Activated CD4-positive, alpha-beta memory T cell treated with anti-CD3 and anti-CD28 coated beads for 36 hours (primary cell): ENCODE data around the gene SESN3. TPM values are rescaled to one million over a fixed set of nuclear protein-coding genes. Genes with fewer than 3 reads are reported as not detected.
"Not testable (repeated sequence)": the region's sequence is repeated elsewhere in the genome, so short reads cannot be mapped to it uniquely, and the experiment has no call there.

ENCODE experiments used
- CTCF ChIA-PET: fragments of 350-600 bp; sonication (Branson Sonifier 250); formaldehyde crosslinking; loops from one replicate; lab custom pipeline; 2021; ENCODE audit warnings: antibody characterized with exemption, inconsistent platforms; lab: Charles Lee
- POLR2A ChIA-PET: fragments of 350-600 bp; sonication (Branson Sonifier 250); formaldehyde crosslinking; loops from one replicate; lab custom pipeline; 2021; ENCODE audit warnings: antibody characterized with exemption; lab: Charles Lee
- DNase-seq: peaks from one replicate; pipeline ENCODE4 v3.0.0-alpha.2; 2020
- H3K27ac Mint-ChIP-seq: one replicate; pipeline ENCODE4 v1.8.0; 2021; ENCODE audit warnings: mixed read lengths
- H3K27me3 Mint-ChIP-seq: one replicate; pipeline ENCODE4 v1.8.0; 2021; ENCODE audit warnings: mixed read lengths
- H3K36me3 Mint-ChIP-seq: one replicate; pipeline ENCODE4 v1.8.0; 2021; ENCODE audit warnings: mixed read lengths
- H3K4me1 Mint-ChIP-seq: one replicate; pipeline ENCODE4 v1.8.0; 2021; ENCODE audit warnings: low read depth, mixed read lengths
- H3K4me3 Mint-ChIP-seq: one replicate; pipeline ENCODE4 v1.8.0; 2021; ENCODE audit warnings: mild to moderate bottlenecking, mixed read lengths
- H3K9me3 Mint-ChIP-seq: one replicate; pipeline ENCODE4 v1.8.0; 2021; ENCODE audit warnings: mixed read lengths
- intact Hi-C: fragments of 100-400 bp; cut with micrococcal nuclease; formaldehyde crosslinking; loops from one replicate; pipeline ENCODE4 v1.15.1; 2023
- total RNA-seq, 2 experiments: library from RNA; stranded (reverse); gene quantifications; one replicate each; pipeline ENCODE4 v1.2.3, GENCODE V29; 2021

Gene SESN3, protein sequence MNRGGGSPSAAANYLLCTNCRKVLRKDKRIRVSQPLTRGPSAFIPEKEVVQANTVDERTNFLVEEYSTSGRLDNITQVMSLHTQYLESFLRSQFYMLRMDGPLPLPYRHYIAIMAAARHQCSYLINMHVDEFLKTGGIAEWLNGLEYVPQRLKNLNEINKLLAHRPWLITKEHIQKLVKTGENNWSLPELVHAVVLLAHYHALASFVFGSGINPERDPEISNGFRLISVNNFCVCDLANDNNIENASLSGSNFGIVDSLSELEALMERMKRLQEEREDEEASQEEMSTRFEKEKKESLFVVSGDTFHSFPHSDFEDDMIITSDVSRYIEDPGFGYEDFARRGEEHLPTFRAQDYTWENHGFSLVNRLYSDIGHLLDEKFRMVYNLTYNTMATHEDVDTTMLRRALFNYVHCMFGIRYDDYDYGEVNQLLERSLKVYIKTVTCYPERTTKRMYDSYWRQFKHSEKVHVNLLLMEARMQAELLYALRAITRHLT
- total RNA-seq: 10 to 100 TPM; 13.9 to 15.5 TPM

DNA sequence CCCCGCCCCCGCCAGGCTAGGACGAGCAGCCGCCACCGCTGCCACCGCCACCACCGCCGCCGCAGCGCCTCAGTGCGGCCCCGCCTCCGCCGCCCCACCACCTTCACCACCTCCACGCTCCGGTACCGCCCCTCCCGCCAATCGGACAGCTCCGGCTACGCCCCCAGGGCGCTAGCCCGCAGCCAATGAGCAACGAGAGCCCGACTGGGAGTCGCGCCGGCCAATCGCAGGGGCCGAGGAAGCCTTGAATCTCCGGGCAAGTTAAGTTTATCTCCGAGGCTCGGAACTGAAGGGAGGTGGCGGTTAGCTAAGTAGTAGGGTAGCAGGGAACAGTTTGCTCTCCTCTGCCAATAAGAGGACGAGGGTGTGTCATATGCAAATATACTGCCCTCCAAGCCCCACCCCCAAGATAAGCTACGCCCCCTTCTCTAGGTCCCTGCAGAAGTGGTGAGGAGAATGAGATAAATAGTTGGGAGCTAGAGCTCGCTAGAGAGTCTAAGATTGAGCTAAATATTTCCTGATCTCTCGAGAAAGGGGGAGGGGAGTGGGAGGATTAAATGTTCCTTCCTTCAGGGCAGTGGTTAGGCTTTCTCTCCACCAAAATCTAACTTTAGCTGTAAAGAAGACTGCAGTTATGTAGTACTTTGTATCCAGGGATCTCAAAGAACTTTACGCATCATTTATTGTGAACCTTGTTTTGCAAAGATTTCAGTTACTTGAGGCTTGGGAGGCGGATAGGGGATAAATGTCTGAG, at the start of gene SESN3:
SESN3 (minus strand) TSS at position 76 of the 754 bp plus-strand sequence. CDS start 342 bp downstream, outside the sequence.
- peak; percentile 99 for DNase-seq
- intact Hi-C loops: loop anchor here (1.0 to 10.0 kb wide), 12 partner anchors 23 to 973 kb away; partner anchors contain the start of genes CEP57, CWC15 and KDM4D
- Mint-ChIP-seq H3K4me1 (peaks cover 53% of the 10 kb centered on the region), H3K4me3 (no peak within 1 kb of the TSS), H3K9me3 (no peaks in the 10 kb centered on the region), H3K27ac (peak within 1 kb of the TSS; percentile 85), H3K36me3 (no peaks in the 10 kb centered on the region), H3K27me3 (no peaks in the 10 kb centered on the region)
- ChIA-PET CTCF (interaction anchor here (0.6 to 5.2 kb wide), 19 partner anchors 10 to 559 kb away, joined by 3 to 59 read pairs (median 4); partner anchors contain the start of gene CEP57), POLR2A (interaction anchor here (0.7 to 3.5 kb wide), 12 partner anchors 10 to 559 kb away, joined by 3 to 17 read pairs (median 3); partner anchors contain the start of genes CEP57, ENDOD1, FAM76B and SRSF8)

DNA sequence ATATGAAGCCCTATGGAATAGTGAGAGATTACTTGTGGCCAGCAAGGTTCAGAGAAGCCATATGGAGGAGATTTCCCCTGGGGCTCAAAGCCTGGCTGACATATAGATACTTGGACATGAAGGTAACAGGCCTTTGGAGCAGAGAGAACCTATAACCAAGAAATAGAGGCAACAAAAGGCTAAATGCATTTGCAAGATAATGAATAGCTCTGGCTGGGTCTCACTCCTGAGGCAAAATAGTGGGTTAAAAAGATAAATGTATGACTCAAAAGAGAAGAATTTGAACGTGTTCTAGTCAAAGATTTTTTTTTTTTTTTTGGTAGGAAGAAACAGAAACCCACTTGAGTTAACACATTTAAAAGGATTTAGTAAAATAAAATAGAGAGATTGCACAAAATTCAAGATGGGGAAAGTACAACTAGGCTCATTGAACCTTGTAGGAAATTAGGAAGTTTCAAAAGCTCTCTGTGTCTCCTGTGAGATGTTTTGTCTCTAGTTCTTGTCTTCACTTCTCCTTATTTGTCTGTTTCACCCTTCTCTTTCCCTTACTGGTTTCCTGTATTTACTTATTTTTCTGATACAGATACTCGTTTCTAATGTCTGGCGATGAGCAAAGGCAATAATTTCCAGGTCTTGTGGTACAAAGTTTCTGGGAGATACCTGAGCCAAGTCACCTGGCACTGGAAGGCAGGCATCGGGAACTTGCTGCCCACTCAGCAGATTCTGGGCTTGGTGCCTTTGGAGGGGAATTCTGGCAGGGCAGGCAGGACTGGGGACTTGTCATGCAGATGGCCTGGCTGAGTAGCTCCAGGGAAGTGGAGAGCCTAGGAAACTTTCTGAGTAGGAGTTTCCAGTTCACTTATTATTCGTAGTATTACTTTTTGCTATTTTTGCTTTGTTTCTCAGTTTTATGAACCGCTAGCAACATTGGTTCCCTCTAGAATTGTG, 49.2 kb upstream of the SESN3 start:
- no peak overlapping the region for H3K27ac Mint-ChIP-seq
- no peaks in the 10 kb centered on the region for H3K27me3 Mint-ChIP-seq
- POLR2A ChIA-PET: no interaction called here
- H3K9me3 Mint-ChIP-seq: no peaks in the 10 kb centered on the region
- no peaks in the 10 kb centered on the region for H3K36me3 Mint-ChIP-seq
- CTCF ChIA-PET: interaction anchor here (0.7 to 1.2 kb wide), 2 partner anchors 9 to 425 kb away, joined by 3 read pairs; no protein-coding TSS in a partner anchor
- no peak overlapping the region for H3K4me3 Mint-ChIP-seq
- H3K4me1 Mint-ChIP-seq: peaks cover 10% of the 10 kb centered on the region
- intact Hi-C loops: no loop called here
- DNase-seq: no peak

DNA sequence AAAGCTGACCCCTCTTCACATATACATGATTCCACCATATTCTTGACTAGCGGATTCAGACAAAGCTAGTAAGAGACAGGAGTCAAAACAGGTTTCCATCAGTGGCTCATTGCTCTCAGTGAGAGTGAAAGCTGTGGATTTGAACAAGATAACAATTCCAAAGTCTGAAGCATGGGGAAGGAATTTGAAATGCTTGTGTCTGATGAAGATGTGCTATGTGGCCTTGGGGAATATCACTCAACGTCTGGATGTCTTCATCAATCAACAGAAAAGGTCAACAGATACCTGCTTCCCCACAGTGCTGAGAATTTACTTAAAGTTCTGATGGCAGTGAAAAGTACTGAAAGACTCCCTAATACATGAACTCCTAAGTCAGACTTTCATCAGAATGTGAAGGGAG, 46.9 kb upstream of the SESN3 start:
- no peaks in the 10 kb centered on the region for H3K4me1 Mint-ChIP-seq
- H3K36me3 Mint-ChIP-seq: no peaks in the 10 kb centered on the region
- H3K27ac Mint-ChIP-seq: no peak overlapping the region
- ChIA-PET POLR2A (no interaction called here), CTCF (no interaction called here)
- H3K4me3 Mint-ChIP-seq: no peak overlapping the region
- no peaks in the 10 kb centered on the region for H3K27me3 Mint-ChIP-seq
- intact Hi-C loops: no loop called here
- no peaks in the 10 kb centered on the region for H3K9me3 Mint-ChIP-seq
- DNase-seq: no peak

DNA sequence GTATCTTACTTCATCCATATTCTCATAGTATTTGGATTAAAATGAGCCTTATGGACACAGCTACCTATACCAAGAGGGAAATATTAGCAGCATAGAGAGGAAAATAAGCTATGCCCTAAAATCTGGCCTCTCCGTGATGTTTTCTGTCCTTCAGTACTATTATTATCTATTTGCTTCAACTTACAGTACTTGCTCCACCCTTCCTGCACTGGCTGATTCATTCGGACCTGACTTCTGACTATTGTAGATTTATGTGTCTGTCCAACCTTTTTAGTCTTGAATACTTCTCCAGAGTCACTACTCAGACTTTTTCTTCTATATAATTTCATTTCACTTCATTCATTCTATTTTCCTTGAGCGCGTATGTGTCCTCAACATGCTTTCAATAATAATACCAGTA, 45.1 kb upstream of the SESN3 start:
- H3K4me3 Mint-ChIP-seq: no peak overlapping the region
- no peaks in the 10 kb centered on the region for H3K4me1 Mint-ChIP-seq
- no peaks in the 10 kb centered on the region for H3K27me3 Mint-ChIP-seq
- H3K9me3 Mint-ChIP-seq: no peaks in the 10 kb centered on the region
- ChIA-PET CTCF (no interaction called here), POLR2A (no interaction called here)
- H3K36me3 Mint-ChIP-seq: no peaks in the 10 kb centered on the region
- intact Hi-C loops: no loop called here
- no peak for DNase-seq
- no peak overlapping the region for H3K27ac Mint-ChIP-seq

DNA sequence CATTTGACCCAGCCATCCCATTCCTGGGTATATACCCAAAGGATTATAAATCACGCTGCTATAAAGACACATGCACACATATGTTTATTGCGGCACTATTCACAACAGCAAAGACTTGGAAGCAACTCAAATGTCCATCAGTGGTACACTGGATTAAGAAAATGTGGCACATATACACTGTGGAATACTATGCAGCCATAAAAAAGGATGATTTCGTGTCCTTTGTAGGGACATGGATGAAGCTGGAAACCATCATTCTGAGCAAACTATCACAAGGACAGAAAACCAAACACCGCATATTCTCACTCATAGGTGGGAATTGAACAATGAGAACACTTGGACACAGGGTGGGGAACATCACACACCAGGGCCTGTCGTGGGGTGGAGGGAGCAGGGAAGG, 42.6 kb upstream of the SESN3 start:
- H3K27ac Mint-ChIP-seq, intact Hi-C loops, H3K36me3 Mint-ChIP-seq, H3K4me3 Mint-ChIP-seq, H3K4me1 Mint-ChIP-seq, DNase-seq, H3K9me3 Mint-ChIP-seq, CTCF ChIA-PET, H3K27me3 Mint-ChIP-seq, POLR2A ChIA-PET: not testable (repeated sequence)

DNA sequence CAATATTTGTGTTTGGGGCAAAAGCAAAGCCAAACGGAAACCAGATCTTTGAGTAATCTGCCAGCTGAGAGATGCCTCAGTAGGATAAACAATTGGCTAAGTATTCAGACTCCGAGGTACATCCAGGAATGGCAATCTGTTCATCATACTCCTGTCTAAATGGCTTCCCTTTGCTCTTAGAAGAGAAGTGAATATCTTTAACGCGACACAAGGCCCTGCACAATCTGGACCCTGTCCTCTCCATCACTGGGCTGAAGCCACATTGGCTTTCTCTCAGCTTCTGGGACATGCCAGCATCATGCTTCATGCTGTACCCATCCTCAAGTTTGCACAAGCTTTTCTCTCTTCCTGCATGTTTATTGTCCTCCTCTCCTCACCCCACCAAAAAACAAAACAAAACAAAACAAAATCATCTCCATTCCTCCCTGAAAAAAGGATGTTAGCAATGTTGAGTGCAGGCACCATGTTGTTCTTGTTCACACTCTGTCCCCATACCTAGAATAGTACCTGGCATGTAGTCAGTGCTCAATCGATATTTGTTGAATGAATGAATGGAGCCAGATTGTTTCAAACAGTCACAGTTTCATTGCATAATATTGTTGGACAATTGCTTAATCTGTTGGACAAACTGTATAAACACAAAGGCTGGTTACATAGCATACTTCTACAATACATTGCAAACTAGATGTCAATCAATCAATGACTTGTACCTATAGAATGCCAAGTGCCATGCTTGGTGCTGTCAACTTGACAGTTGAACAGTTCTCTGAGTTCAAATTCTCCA, 38.2 kb upstream of the SESN3 start:
- Mint-ChIP-seq H3K36me3 (no peaks in the 10 kb centered on the region), H3K9me3 (no peaks in the 10 kb centered on the region), H3K27ac (no peak overlapping the region), H3K4me3 (no peak overlapping the region), H3K4me1 (no peaks in the 10 kb centered on the region), H3K27me3 (no peaks in the 10 kb centered on the region)
- DNase-seq: no peak
- ChIA-PET CTCF (no interaction called here), POLR2A (no interaction called here)
- intact Hi-C loops: no loop called here

DNA sequence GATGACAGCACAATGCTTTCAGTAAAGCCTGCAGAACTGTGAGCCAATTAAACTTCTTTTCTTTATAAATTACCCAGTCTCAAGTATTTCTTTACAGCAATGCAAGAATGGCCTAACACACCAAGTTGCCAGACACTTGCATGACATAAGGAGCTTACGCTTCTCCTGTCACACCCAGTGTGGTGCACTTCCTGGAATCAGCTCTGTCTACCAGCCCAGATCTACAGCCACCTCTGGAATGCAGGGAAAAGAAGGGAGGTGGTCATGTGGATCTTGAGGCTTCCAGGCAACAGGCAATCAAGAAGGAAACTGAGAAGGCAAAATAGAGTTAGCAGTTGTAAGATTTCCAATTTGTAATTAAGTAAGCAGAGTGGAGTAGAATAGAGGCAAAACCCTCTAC, 37.4 kb upstream of the SESN3 start:
- Mint-ChIP-seq H3K9me3 (no peaks in the 10 kb centered on the region), H3K36me3 (no peaks in the 10 kb centered on the region), H3K27ac (no peak overlapping the region), H3K4me1 (peaks cover 5% of the 10 kb centered on the region), H3K27me3 (no peaks in the 10 kb centered on the region), H3K4me3 (no peak overlapping the region)
- no peak for DNase-seq
- POLR2A ChIA-PET: no interaction called here
- CTCF ChIA-PET: no interaction called here
- intact Hi-C loops: no loop called here

DNA sequence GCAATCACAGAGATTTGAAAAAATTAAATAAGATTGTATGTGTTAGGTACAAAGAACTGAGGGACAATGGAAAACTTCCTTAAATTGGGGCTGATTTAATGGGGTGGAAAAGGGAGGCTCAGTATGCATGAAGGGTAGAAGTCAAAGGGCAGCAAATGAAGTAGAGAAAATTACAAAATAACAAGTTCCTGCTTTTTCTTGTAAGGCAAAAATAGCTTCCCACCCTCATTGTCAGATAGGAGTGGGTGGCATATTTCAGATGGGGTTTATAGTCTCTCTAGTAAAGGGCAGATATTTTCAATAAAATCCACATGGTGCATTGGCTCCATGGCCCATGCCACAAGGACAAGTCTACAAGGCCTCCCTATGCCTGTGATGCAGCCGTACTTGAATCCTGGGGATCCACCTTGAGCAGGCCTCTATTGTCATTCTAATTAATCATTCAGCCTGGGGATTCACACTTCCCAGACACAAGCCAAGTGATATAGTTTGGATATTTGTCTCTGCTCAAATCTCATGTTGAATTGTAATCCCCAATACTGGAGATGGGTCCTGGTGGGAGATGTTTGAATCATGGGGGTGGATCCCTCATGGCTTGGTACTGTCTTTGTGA, 36.7 kb upstream of the SESN3 start:
- Mint-ChIP-seq H3K4me3 (no peak overlapping the region), H3K27ac (no peak overlapping the region), H3K4me1 (peaks cover 6% of the 10 kb centered on the region), H3K9me3 (no peaks in the 10 kb centered on the region), H3K36me3 (no peaks in the 10 kb centered on the region), H3K27me3 (no peaks in the 10 kb centered on the region)
- ChIA-PET CTCF (no interaction called here), POLR2A (no interaction called here)
- intact Hi-C loops: no loop called here
- no peak for DNase-seq

DNA sequence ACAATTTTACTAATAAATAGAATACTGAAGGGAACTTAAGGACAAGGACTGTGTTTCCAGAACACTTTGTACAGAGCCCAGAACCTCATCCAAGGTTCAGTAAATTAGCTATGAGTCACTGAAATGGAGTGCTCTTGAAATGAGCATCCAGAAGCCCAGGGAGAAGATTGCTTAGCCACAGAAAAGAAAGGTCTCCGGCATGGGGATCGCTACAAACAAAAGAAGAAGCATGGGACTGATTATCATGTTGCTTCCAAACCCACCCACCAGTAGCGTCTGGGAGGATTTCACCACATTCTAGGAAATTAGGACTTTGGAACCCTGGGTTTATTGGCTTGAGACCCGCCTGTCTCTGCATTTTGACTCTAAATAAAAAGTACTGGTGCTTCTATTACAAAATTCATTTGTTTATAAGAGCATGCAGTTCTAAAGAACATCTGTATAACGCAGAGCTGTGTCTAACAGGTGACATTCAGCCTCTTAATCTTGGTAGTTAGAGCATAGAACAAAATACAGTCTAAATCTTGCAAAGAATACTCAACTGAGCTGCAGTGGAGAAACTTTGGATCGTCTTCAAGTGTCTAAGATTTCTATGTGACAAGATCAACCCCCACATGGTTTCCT, 35.9 kb upstream of the SESN3 start:
- CTCF ChIA-PET: no interaction called here
- Mint-ChIP-seq H3K9me3 (no peaks in the 10 kb centered on the region), H3K27ac (no peak overlapping the region), H3K36me3 (no peaks in the 10 kb centered on the region), H3K27me3 (no peaks in the 10 kb centered on the region), H3K4me1 (peaks cover 6% of the 10 kb centered on the region), H3K4me3 (no peak overlapping the region)
- DNase-seq: no peak
- POLR2A ChIA-PET: no interaction called here
- intact Hi-C loops: no loop called here

DNA sequence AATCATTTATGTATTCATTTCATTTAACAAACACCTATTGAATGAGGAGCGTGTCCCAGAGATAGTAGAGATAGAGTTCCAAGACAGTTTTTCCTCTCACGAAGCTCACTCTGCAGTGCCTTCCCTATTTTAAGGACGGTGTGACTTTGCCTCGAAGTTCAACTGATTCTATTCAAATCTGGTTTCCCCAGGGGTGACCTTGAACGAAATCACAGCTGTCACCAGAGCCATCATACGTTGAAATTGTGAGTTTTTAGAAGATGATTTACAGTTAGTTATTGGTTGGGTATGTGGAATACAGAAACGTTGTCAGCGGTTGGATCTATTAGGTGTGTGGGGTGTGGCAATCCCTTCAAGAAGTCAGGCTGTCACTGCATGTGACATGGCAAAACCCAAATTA, 33.9 kb upstream of the SESN3 start:
- DNase-seq: no peak
- H3K9me3 Mint-ChIP-seq: no peaks in the 10 kb centered on the region
- peaks cover 6% of the 10 kb centered on the region for H3K4me1 Mint-ChIP-seq
- H3K36me3 Mint-ChIP-seq: no peaks in the 10 kb centered on the region
- H3K27me3 Mint-ChIP-seq: no peaks in the 10 kb centered on the region
- ChIA-PET POLR2A (no interaction called here), CTCF (no interaction called here)
- no peak overlapping the region for H3K27ac Mint-ChIP-seq
- intact Hi-C loops: no loop called here
- H3K4me3 Mint-ChIP-seq: no peak overlapping the region
